Upper lobe of left lung (tissue), 6 donors: Measurements from ENCODE around the gene FLAD1. TPM values are rescaled to one million over a fixed set of nuclear protein-coding genes. Genes with fewer than 3 reads are reported as not detected.
A peak's percentile ranks its signal among the peaks of the same experiment; 100 is the strongest.

Source experiments
- ATAC-seq, 2 donors: fragments of 200-7000 bp; cut with Tn5 transposase; one replicate each; pipeline ENCODE4 v1.9.1; 2022; ENCODE audit warnings: mild to moderate bottlenecking in 2 of 2, moderate library complexity in 2 of 2; ENCODE audit not compliant: low FRiP score in 2 of 2
- DNase-seq, 2 donors: peaks; one replicate each; pipeline ENCODE4 v3.0.0-alpha.2; 2019 to 2020
- H3K27ac ChIP-seq, 4 donors: fragments of 200-600 bp; sonication (generic); one replicate each; pipeline ENCODE4 v1.5.1; 2016 to 2019
- H3K27me3 ChIP-seq, 4 donors: fragments of 200-600 bp; sonication (generic); one replicate each; pipeline ENCODE4 v1.5.1; 2017 to 2019
- H3K36me3 ChIP-seq, 4 donors: fragments of 200-600 bp; sonication (generic); one replicate each; pipeline ENCODE4 v1.5.1; 2016 to 2019
- H3K4me1 ChIP-seq, 4 donors: fragments of 200-600 bp; sonication (generic); one replicate each; pipeline ENCODE4 v1.5.1; 2018 to 2019
- H3K4me3 ChIP-seq, 4 donors: fragments of 200-600 bp; sonication (generic); one replicate each; pipeline ENCODE4 v1.5.1; 2017 to 2019; ENCODE audit warnings: mild to moderate bottlenecking in 2 of 4, moderate library complexity in 1 of 4
- H3K9me3 ChIP-seq, 4 donors: fragments of 200-600 bp; sonication (generic); one replicate each; pipeline ENCODE4 v1.5.1; 2018 to 2019
- EP300 ChIP-seq, 4 donors: sonication (generic); formaldehyde crosslinking; IDR thresholded peaks; one replicate each; pipeline ENCODE4 v1.5.1; 2017; ENCODE audit warnings: antibody characterized with exemption in 4 of 4, control low read depth in 2 of 4
- POLR2A ChIP-seq, 4 donors: fragments of 450-650 bp; IDR thresholded peaks; one replicate each; pipeline ENCODE4 v1.5.1; 2016 to 2017; ENCODE audit warnings: antibody characterized with exemption in 4 of 4, mild to moderate bottlenecking in 2 of 4
- POLR2AphosphoS5 ChIP-seq, 2 donors: sonication (generic); formaldehyde crosslinking; IDR thresholded peaks; one replicate each; pipeline ENCODE4 v1.5.1; 2017; ENCODE audit warnings: antibody characterized with exemption in 2 of 2
- WGBS, 2 donors: methylation state at CpG; one replicate each; pipeline ENCODE4 v1.1.5; 2017 to 2018; 5-methylcytosine and 5-hydroxymethylcytosine counted together
- total RNA-seq, 6 donors: library from RNA; depleted of rRNA in 4 of 6; stranded (reverse); fragments of >200 nt in 4 of 6; gene quantifications; one replicate each; pipeline versions ENCODE4 v1.1.0 to v1.2.1, GENCODE V29; 2016 to 2021
- TF ChIP-seq, protein P1 (sequence below), 6 experiments: fragments of 450-650 bp in 4 of 6; fragments of 200-600 bp in 2 of 6; sonication (generic) in 2 of 6; IDR thresholded peaks; one replicate each; pipeline ENCODE4 v1.5.1; 2016 to 2019; ENCODE audit warnings: antibody characterized with exemption in 6 of 6
- donor health status: DM: no; HTN: no; CAD: no; lungs with moderate emphysema.
- donor health status: DM: no; HTN: yes; CAD: no; lungs with severe emphysema.

The FLAD1 gene
- total RNA-seq, 6 donors from 2014 or later, result 15.6 to 62.9 (median 29.8) TPM

DNA sequence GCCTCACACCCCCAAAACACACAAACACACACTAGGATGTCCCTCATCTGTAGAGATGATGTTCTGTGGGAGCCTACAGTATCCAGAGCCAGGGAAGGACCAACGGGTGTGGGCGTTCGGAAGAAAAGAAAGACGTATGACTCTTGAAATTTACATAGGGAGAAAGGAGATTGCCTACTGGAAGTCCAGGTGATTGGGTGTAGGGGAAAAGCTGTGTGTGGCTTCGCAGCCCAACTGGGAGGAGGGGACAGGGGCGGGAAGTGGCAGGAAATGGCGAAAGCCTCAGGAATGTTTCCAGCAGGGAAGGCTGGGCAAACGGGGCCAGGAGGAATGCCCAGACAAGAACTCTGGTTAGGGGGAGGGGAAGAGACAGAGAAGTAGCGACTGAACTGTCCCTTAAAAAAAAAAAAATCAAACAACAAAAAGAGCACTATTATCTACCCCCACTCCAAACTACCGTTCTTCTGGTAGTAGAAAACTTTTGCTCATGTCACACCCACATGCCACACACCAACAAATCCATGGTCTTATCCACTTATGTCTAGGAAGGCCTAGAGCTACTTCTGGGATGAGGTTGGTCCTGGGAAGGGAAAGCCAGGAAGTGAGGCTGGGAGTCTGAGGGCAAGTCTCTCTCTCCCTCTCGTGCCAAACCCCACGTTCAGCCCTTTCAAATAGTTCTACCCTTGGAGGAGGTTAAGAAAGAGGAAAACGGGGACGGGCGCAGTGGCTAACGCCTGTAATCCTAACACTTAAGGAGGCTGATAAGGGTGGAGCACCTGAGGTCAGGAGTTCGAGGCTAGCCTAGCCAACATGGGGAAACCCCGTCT is 10.4 kb upstream of the FLAD1 start:
- Histone ChIP-seq H3K27me3 (no peaks in the 10 kb centered on the region), H3K36me3 (peaks cover under 1 to 17% (median 10%) of the 10 kb centered on the region in 4 donors), H3K9me3 (no peaks in the 10 kb centered on the region), H3K4me1 (peaks cover 45 to 63% (median 60%) of the 10 kb centered on the region in 4 donors), H3K27ac (peak overlapping the region; percentile 97 to 99 (median 98)), H3K4me3 (peak overlapping the region in 3 of 4 donors; percentile 61 to 74 (median 65))
- WGBS, 2 donors, result 23 to 27% methylated on average over 18 of the region's 18 CpGs
- ATAC-seq, result peak in 1 of 2 donors; percentile 28
- peak in 3 of 4 donors; percentile 68 to 87 (median 75) for TF ChIP-seq EP300 (IDR thresholded peaks at IDR 0.05)
- TF ChIP-seq POLR2AphosphoS5 (IDR thresholded peaks at IDR 0.05), result peak; percentile 89 to 95
- TF ChIP-seq POLR2A (IDR thresholded peaks at IDR 0.05), result peak in 1 of 4 donors; percentile 46
- TF ChIP-seq, protein P1, sequence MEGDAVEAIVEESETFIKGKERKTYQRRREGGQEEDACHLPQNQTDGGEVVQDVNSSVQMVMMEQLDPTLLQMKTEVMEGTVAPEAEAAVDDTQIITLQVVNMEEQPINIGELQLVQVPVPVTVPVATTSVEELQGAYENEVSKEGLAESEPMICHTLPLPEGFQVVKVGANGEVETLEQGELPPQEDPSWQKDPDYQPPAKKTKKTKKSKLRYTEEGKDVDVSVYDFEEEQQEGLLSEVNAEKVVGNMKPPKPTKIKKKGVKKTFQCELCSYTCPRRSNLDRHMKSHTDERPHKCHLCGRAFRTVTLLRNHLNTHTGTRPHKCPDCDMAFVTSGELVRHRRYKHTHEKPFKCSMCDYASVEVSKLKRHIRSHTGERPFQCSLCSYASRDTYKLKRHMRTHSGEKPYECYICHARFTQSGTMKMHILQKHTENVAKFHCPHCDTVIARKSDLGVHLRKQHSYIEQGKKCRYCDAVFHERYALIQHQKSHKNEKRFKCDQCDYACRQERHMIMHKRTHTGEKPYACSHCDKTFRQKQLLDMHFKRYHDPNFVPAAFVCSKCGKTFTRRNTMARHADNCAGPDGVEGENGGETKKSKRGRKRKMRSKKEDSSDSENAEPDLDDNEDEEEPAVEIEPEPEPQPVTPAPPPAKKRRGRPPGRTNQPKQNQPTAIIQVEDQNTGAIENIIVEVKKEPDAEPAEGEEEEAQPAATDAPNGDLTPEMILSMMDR (IDR thresholded peaks at IDR 0.05), result no peak
- peak in 1 of 2 donors; percentile 90 for DNase-seq

DNA sequence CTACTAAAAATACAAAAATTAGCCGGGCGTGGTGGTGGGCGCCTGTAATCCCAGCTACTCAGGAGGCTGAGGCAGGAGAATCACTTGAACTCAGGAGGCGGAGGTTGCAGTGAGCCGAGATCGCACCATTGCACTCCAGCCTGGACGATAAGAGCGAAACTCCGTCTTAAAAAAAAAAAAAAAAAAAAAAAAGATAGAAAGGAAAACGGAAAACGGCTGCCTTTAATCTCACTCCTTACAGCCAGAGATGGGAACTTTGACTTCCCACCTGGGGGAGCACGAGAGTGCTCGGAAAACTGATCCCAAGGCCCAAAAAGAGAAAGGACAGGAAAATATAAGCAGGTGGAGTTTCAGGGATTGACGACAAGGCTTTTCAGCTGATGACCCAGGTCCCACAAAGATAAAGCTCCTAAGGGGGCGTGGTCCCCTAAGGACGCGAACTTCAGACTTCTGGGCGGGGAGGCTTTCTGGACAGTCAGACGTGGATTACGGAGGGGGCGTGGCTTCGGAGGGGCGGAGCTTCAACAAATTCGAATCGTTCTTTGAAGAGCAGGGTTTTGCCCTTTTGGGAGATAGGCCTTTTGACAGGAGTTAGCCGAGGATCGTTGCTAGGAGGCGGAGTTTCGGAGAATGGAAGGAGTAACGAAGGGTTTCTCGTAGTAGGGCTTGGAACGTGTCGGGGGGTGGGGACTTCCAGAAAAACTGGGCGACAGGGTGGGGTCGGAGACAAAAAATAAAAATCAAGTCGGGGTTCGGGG is 9.6 kb upstream of the FLAD1 start:
- Histone ChIP-seq H3K4me1 (peaks cover 44 to 59% (median 55%) of the 10 kb centered on the region in 4 donors), H3K27me3 (no peaks in the 10 kb centered on the region)

DNA sequence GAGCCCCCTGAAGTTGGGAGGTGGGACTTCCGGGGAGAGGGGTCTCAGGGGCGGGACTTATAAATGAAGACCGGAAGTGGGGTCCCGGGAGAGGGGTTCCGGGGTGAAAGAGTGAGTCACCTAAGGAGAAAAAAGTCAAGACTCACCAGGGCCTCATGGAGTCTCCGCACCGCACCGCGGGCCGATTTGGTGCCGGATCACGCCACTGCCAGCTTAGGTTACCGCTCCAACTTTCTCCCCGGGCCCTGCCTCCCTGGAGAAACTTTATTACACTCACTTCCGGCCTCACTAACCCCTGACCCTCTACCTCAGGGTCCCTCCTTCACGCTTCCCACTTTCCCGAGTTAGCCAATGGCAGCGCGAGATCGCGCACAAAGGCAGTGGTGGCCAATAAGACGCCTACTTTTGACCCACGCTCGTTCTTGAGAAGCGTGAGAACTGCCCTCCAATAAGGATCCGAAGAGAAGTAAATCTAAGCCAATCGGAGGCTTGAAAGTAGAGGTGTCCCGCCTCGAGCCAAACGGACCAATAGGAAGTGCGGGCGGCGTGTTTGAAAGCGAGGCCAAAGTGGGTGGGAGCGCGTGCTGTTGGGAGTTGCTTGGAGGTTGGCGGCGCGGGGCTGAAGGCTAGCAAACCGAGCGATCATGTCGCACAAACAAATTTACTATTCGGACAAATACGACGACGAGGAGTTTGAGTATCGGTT is 8.9 kb upstream of the FLAD1 start, which contains the start of gene CKS1B:
Gene CKS1B (plus strand): TSS at position 580 of the 706 bp plus-strand sequence. CDS start 65 bp downstream, at position 645.
- DNase-seq (peak; percentile 93 to 97), ATAC-seq (peak; percentile 92 to 95)
- Histone ChIP-seq H3K27me3 (no peaks in the 10 kb centered on the region), H3K4me1 (peaks cover 36 to 52% (median 48%) of the 10 kb centered on the region in 4 donors), H3K4me3 (peak within 1 kb of the TSS; percentile 48 to 74 (median 63)), H3K9me3 (no peaks in the 10 kb centered on the region), H3K36me3 (peaks cover 0 to 3% (median under 1%) of the 10 kb centered on the region in 4 donors), H3K27ac (peak within 1 kb of the TSS; percentile 97 to 99 (median 98))
- TF ChIP-seq POLR2A (IDR thresholded peaks at IDR 0.05), result peak in 3 of 4 donors; percentile 18 to 83 (median 44)
- TF ChIP-seq EP300 (IDR thresholded peaks at IDR 0.05), result no peak
- TF ChIP-seq POLR2AphosphoS5 (IDR thresholded peaks at IDR 0.05), result peak; percentile 23 to 72
- TF ChIP-seq, protein P1 (IDR thresholded peaks at IDR 0.05), result peak in 1 of 6 experiments; percentile 14
- WGBS, 2 donors, result 1% methylated on average over 45 to 47 of the region's 47 CpGs

More for the DNA sequence above, 9.6 kb upstream of the FLAD1 start:
- TF ChIP-seq POLR2AphosphoS5 (IDR thresholded peaks at IDR 0.05) (peak; percentile 64 to 86), EP300 (IDR thresholded peaks at IDR 0.05) (peak in 1 of 4 donors; percentile 0), POLR2A (IDR thresholded peaks at IDR 0.05) (peak in 2 of 4 donors; percentile 44 to 59)
- TF ChIP-seq, protein P1 (IDR thresholded peaks at IDR 0.05), result peak in 1 of 6 experiments; percentile 6
- peak overlapping the region; percentile 26 to 74 (median 63) for H3K4me3 ChIP-seq
- H3K9me3 ChIP-seq, result no peaks in the 10 kb centered on the region
- ATAC-seq (peak; percentile 80 to 88), DNase-seq (peak in 1 of 2 donors; percentile 97)
- peak overlapping the region; percentile 97 to 99 (median 98) for H3K27ac ChIP-seq
- peaks cover 0 to 9% (median 4%) of the 10 kb centered on the region in 4 donors for H3K36me3 ChIP-seq
- 3 to 6% methylated on average over 35 to 37 of the region's 37 CpGs for WGBS, 2 donors

DNA sequence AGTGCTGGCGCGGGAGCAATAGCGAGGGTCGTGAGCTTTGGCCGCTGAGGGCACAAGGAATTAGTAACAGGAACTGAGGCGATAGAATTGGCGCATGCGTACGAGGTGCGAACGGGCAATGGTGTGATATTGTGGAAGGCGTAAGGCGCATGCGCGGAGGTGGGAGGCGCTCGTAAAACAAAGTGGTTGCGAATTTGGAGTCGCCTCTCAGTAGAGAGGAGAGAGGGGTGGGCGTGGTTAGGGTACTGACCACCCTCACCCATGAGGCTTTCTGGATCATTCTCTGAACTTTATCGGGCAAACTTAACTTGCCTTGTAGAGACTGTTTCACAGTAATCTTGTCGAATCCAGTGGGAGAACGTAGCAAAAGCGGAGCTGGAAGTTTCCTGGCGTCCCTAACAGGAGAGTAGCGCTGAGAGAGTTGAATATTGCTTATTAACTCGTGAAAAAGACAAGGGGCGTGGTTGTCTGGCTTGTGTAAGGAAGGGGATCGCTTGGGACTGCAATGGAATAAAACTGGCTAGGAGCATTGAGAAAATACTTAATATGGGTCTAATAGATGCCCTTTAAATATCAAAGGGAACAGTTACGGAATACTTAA is 8.2 kb upstream of the FLAD1 start:
- Histone ChIP-seq H3K27me3 (no peaks in the 10 kb centered on the region), H3K4me1 (peaks cover 30 to 46% (median 41%) of the 10 kb centered on the region in 4 donors), H3K27ac (peak overlapping the region; percentile 97 to 99 (median 98)), H3K36me3 (peaks cover 0 to 4% (median 2%) of the 10 kb centered on the region in 4 donors), H3K9me3 (no peaks in the 10 kb centered on the region), H3K4me3 (peak overlapping the region; percentile 48 to 74 (median 63))
- TF ChIP-seq, protein P1 (IDR thresholded peaks at IDR 0.05), result no peak
- TF ChIP-seq POLR2A (IDR thresholded peaks at IDR 0.05), result peak in 2 of 4 donors; percentile 74 to 90
- TF ChIP-seq EP300 (IDR thresholded peaks at IDR 0.05), result no peak
- peak; percentile 53 to 75 for TF ChIP-seq POLR2AphosphoS5 (IDR thresholded peaks at IDR 0.05)
- DNase-seq (peak in 1 of 2 donors; percentile 93), ATAC-seq (peak; percentile 79 to 81)
- WGBS, 2 donors, result 0% methylated on average over 29 to 30 of the region's 30 CpGs
